Measurements from ENCODE around the gene PABPC3. TPM values are rescaled to one million over a fixed set of nuclear protein-coding genes. Genes with fewer than 3 reads are reported as not detected.
A peak's percentile ranks its signal among the peaks of the same experiment; 100 is the strongest.

Gene PABPC3
- total RNA-seq, 1 experiment from 2014 or later, result not detected

- intact Hi-C loops (cut with micrococcal nuclease; ENCODE audit: unreplicated experiment), result no loop called here
- CTCF ChIA-PET, result no interaction called here
- BruUV-seq (replicated peaks), result no TSS peak
- no peaks in the 10 kb centered on the region for H3K9me3 ChIP-seq (ENCODE audit: low read depth, low read length, poor library complexity, severe bottlenecking)
- no peak for DNase-seq (ENCODE audit: low spot score)
- no peak overlapping the region for H3K4me3 ChIP-seq (ENCODE audit: low read depth, low read length, poor library complexity, severe bottlenecking)
- no peaks in the 10 kb centered on the region for H3K36me3 ChIP-seq (ENCODE audit: insufficient read depth, low read length, poor library complexity, severe bottlenecking)
- H3K27me3 ChIP-seq (replicated peaks; ENCODE audit: insufficient read depth, low read depth, low read length, poor library complexity), result no peaks in the 10 kb centered on the region
- TF ChIP-seq, protein P1, sequence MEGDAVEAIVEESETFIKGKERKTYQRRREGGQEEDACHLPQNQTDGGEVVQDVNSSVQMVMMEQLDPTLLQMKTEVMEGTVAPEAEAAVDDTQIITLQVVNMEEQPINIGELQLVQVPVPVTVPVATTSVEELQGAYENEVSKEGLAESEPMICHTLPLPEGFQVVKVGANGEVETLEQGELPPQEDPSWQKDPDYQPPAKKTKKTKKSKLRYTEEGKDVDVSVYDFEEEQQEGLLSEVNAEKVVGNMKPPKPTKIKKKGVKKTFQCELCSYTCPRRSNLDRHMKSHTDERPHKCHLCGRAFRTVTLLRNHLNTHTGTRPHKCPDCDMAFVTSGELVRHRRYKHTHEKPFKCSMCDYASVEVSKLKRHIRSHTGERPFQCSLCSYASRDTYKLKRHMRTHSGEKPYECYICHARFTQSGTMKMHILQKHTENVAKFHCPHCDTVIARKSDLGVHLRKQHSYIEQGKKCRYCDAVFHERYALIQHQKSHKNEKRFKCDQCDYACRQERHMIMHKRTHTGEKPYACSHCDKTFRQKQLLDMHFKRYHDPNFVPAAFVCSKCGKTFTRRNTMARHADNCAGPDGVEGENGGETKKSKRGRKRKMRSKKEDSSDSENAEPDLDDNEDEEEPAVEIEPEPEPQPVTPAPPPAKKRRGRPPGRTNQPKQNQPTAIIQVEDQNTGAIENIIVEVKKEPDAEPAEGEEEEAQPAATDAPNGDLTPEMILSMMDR (conservative IDR thresholded peaks at IDR 0.05; ENCODE audit: low read depth, low read length), result 0 out of 2 replicates have a peak, but pooled peaks have one; percentile 19
- TF ChIP-seq EZH2 (IDR thresholded peaks at IDR 0.05; ENCODE audit: borderline replicate concordance, low read depth, low read length, poor library complexity, severe bottlenecking), result no peak
- H3K27ac ChIP-seq (ENCODE audit: low read depth, low read length, poor library complexity, severe bottlenecking), result no peak overlapping the region
- POLR2A ChIA-PET (ENCODE audit: low non-redundant PET), result no interaction called here
- H3K4me1 ChIP-seq (ENCODE audit: insufficient read depth, low read length, poor library complexity, severe bottlenecking), result no peaks in the 10 kb centered on the region
Measured at GRCh38 chr13:25062479-25062878, 33.5 kb upstream of the PABPC3 start.

DNA sequence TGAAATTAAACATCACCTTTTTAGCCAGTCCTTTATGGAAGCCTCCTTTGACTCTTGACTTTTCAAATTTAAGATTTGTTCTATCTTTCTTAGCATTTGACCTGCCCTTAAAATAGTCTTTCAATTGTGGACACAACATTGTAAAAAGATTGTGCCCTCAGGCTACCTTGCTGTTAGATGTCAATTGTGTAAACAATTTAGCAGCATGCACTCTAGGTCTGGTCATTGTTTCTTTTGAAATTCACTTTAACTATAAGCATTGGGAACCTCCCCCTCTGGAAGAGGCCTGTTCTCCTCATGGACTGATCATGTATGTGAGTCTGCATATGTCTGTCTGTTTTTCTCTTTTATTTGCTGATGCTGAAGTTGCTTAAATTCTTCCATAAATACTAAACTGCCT is 31.5 kb upstream of the PABPC3 start:
- no TSS peak for BruUV-seq (replicated peaks)
- POLR2A ChIA-PET (ENCODE audit: low non-redundant PET), result no interaction called here
- no peaks in the 10 kb centered on the region for H3K9me3 ChIP-seq (ENCODE audit: low read depth, low read length, poor library complexity, severe bottlenecking)
- CTCF ChIA-PET, result no interaction called here
- H3K4me1 ChIP-seq (ENCODE audit: insufficient read depth, low read length, poor library complexity, severe bottlenecking), result peaks cover 6% of the 10 kb centered on the region
- no peak overlapping the region for H3K4me3 ChIP-seq (ENCODE audit: low read depth, low read length, poor library complexity, severe bottlenecking)
- H3K27ac ChIP-seq (ENCODE audit: low read depth, low read length, poor library complexity, severe bottlenecking), result no peak overlapping the region
- H3K36me3 ChIP-seq (ENCODE audit: insufficient read depth, low read length, poor library complexity, severe bottlenecking), result no peaks in the 10 kb centered on the region
- DNase-seq (ENCODE audit: low spot score), result no peak
- intact Hi-C loops (cut with micrococcal nuclease; ENCODE audit: unreplicated experiment), result no loop called here
- TF ChIP-seq, protein P1 (conservative IDR thresholded peaks at IDR 0.05; ENCODE audit: low read depth, low read length), result no peak
- TF ChIP-seq EZH2 (IDR thresholded peaks at IDR 0.05; ENCODE audit: borderline replicate concordance, low read depth, low read length, poor library complexity, severe bottlenecking), result no peak
- no peaks in the 10 kb centered on the region for H3K27me3 ChIP-seq (replicated peaks; ENCODE audit: insufficient read depth, low read depth, low read length, poor library complexity)

- BruUV-seq (replicated peaks), result no TSS peak
- DNase-seq (ENCODE audit: low spot score), result no peak
- POLR2A ChIA-PET (ENCODE audit: low non-redundant PET), result no interaction called here
Measured at GRCh38 chr13:25065974-25066770, 29.8 kb upstream of the PABPC3 start.

More at GRCh38 chr13:25065974-25066770, 29.8 kb upstream of the PABPC3 start:
- Histone ChIP-seq H3K4me3 (ENCODE audit: low read depth, low read length, poor library complexity, severe bottlenecking) (no peak overlapping the region), H3K27ac (ENCODE audit: low read depth, low read length, poor library complexity, severe bottlenecking) (no peak overlapping the region), H3K4me1 (ENCODE audit: insufficient read depth, low read length, poor library complexity, severe bottlenecking) (peaks cover 21% of the 10 kb centered on the region), H3K36me3 (ENCODE audit: insufficient read depth, low read length, poor library complexity, severe bottlenecking) (no peaks in the 10 kb centered on the region), H3K9me3 (ENCODE audit: low read depth, low read length, poor library complexity, severe bottlenecking) (no peaks in the 10 kb centered on the region), H3K27me3 (replicated peaks; ENCODE audit: insufficient read depth, low read depth, low read length, poor library complexity) (no peaks in the 10 kb centered on the region)
- TF ChIP-seq, protein P1 (conservative IDR thresholded peaks at IDR 0.05; ENCODE audit: low read depth, low read length), result no peak
- TF ChIP-seq EZH2 (IDR thresholded peaks at IDR 0.05; ENCODE audit: borderline replicate concordance, low read depth, low read length, poor library complexity, severe bottlenecking), result no peak
- intact Hi-C loops (cut with micrococcal nuclease; ENCODE audit: unreplicated experiment), result no loop called here
- CTCF ChIA-PET, result no interaction called here
